Adipose tissue (tissue), 3 donors: ENCODE data around the gene XPO4. TPM values are rescaled to one million over a fixed set of nuclear protein-coding genes. Genes with fewer than 3 reads are reported as not detected.
A peak's percentile ranks its signal among the peaks of the same experiment; 100 is the strongest.
"Not testable (repeated sequence)": the region's sequence is repeated elsewhere in the genome, so short reads cannot be mapped to it uniquely, and the experiment has no call there.

Experiments
- H3K27ac ChIP-seq: one replicate; pipeline ENCODE4 v1.5.1; 2013; ENCODE audit warnings: low read depth, low read length
- WGBS, 3 donors: extraction: QIAGEN DNeasy Blood & Tissue Kit; methylation state at CpG; one replicate each; pipeline ENCODE4 v1.1.7; 2013; 5-methylcytosine and 5-hydroxymethylcytosine counted together
- polyA plus RNA-seq, 3 donors: library from polyadenylated mRNA; stranded (reverse); fragments of 200-250 nt; gene quantifications; one replicate each; pipeline ENCODE4 v1.2.3, GENCODE V29; 2013
- donor health status: healthy with polysubstance abuse.
- donor health status: Bipolar disorder and iron deficiency.
- donor health status: healthy.

Gene XPO4
- polyA plus RNA-seq, 3 donors: 2.7 to 4.6 (median 2.9) TPM

GRCh38 chr13:20901668-20902437, 693 bp downstream of the XPO4 start:
- H3K27ac ChIP-seq: peak overlapping the region; percentile 89
- 2 to 4% (median 4%) methylated on average over 21 of the region's 21 CpGs for WGBS, 3 donors

GRCh38 chr13:20894245-20894644, 8.3 kb downstream of the XPO4 start:
- no peak overlapping the region for H3K27ac ChIP-seq
- WGBS, 3 donors: 86 to 96% (median 87%) methylated on average over 2 of the region's 2 CpGs

- no peak overlapping the region for H3K27ac ChIP-seq
- WGBS, 3 donors: 82 to 92% (median 84%) methylated on average over 7 of the region's 7 CpGs
Measured at GRCh38 chr13:20891768-20892167, 10.8 kb downstream of the XPO4 start.

- H3K27ac ChIP-seq: no peak overlapping the region
- 91 to 93% (median 91%) methylated on average over 3 of the region's 3 CpGs for WGBS, 3 donors
Measured at GRCh38 chr13:20891034-20891433, 11.5 kb downstream of the XPO4 start.

GRCh38 chr13:20890540-20890939, 12.0 kb downstream of the XPO4 start:
- H3K27ac ChIP-seq: not testable (repeated sequence)
- WGBS, 3 donors: 88 to 96% (median 93%) methylated on average over 6 of the region's 6 CpGs

- no peak overlapping the region for H3K27ac ChIP-seq
- WGBS, 3 donors: 27 to 76% (median 74%) methylated on average over 3 of the region's 3 CpGs
Measured at GRCh38 chr13:20882206-20882605, 20.3 kb downstream of the XPO4 start.

- 92 to 100% (median 95%) methylated on average over 2 of the region's 2 CpGs for WGBS, 3 donors
- H3K27ac ChIP-seq: no peak overlapping the region
Measured at GRCh38 chr13:20877902-20878301, 24.6 kb downstream of the XPO4 start.

- H3K27ac ChIP-seq: not testable (repeated sequence)
- 95 to 96% (median 95%) methylated on average over 5 of the region's 5 CpGs for WGBS, 3 donors
Measured at GRCh38 chr13:20876802-20877201, 25.7 kb downstream of the XPO4 start.

GRCh38 chr13:20874439-20874838, 28.1 kb downstream of the XPO4 start:
- not testable (repeated sequence) for H3K27ac ChIP-seq
- WGBS, 3 donors: 88 to 96% (median 94%) methylated on average over 8 of the region's 8 CpGs

- WGBS, 3 donors: 63 to 78% (median 77%) methylated on average over 3 of the region's 3 CpGs
- H3K27ac ChIP-seq: no peak overlapping the region
Measured at GRCh38 chr13:20873348-20873747, 29.2 kb downstream of the XPO4 start.

GRCh38 chr13:20870829-20871228, 31.7 kb downstream of the XPO4 start:
- 96 to 98% (median 96%) methylated on average over 4 of the region's 4 CpGs for WGBS, 3 donors
- no peak overlapping the region for H3K27ac ChIP-seq

- H3K27ac ChIP-seq: no peak overlapping the region
- WGBS, 3 donors: 72 to 77% (median 76%) methylated on average over 2 of the region's 2 CpGs
Measured at GRCh38 chr13:20869540-20869939, 33.0 kb downstream of the XPO4 start.

- no peak overlapping the region for H3K27ac ChIP-seq
- 90 to 92% (median 90%) methylated on average over 3 of the region's 3 CpGs for WGBS, 3 donors
Measured at GRCh38 chr13:20867408-20867807, 35.1 kb downstream of the XPO4 start.

- WGBS, 3 donors: 79 to 98% (median 85%) methylated on average over 6 of the region's 6 CpGs
- not testable (repeated sequence) for H3K27ac ChIP-seq
Measured at GRCh38 chr13:20861666-20862065, 40.9 kb downstream of the XPO4 start.

GRCh38 chr13:20860844-20861243, 41.7 kb downstream of the XPO4 start:
- H3K27ac ChIP-seq: no peak overlapping the region

GRCh38 chr13:20856650-20857049, 45.9 kb downstream of the XPO4 start:
- H3K27ac ChIP-seq: no peak overlapping the region
- WGBS, 3 donors: 88 to 94% (median 92%) methylated on average over 5 of the region's 5 CpGs

- H3K27ac ChIP-seq: no peak overlapping the region
Measured at GRCh38 chr13:20851844-20852402, 50.6 kb downstream of the XPO4 start.

GRCh38 chr13:20848944-20849343, 53.6 kb downstream of the XPO4 start:
- H3K27ac ChIP-seq: no peak overlapping the region

More at GRCh38 chr13:20851844-20852402, 50.6 kb downstream of the XPO4 start:
- 93 to 96% (median 94%) methylated on average over 4 of the region's 4 CpGs for WGBS, 3 donors

GRCh38 chr13:20848203-20848602, 54.3 kb downstream of the XPO4 start:
- no peak overlapping the region for H3K27ac ChIP-seq

More at GRCh38 chr13:20848944-20849343, 53.6 kb downstream of the XPO4 start:
- WGBS, 3 donors: 61 to 88% (median 79%) methylated on average over 1 of the region's 1 CpG

- 53 to 62% (median 57%) methylated on average over 1 of the region's 1 CpG for WGBS, 3 donors
- no peak overlapping the region for H3K27ac ChIP-seq
Measured at GRCh38 chr13:20847296-20847695, 55.2 kb downstream of the XPO4 start.
